Neural crest cell (in vitro differentiated cells): Measurements from ENCODE around the gene DIRAS3. TPM values are rescaled to one million over a fixed set of nuclear protein-coding genes. Genes with fewer than 3 reads are reported as not detected.
A peak's percentile ranks its signal among the peaks of the same experiment; 100 is the strongest.
"Not testable (repeated sequence)": the region's sequence is repeated elsewhere in the genome, so short reads cannot be mapped to it uniquely, and the experiment has no call there.

Source experiments
- DNase-seq: peaks from one replicate; pipeline ENCODE4 v3.0.0; 2021; ENCODE audit warnings: low read depth, mixed read lengths, low spot score
- H3K27ac Mint-ChIP-seq: one replicate; pipeline ENCODE4 v1.8.0; 2021; ENCODE audit warnings: mild to moderate bottlenecking, mixed read lengths; ENCODE audit not compliant: unreplicated experiment
- H3K27me3 Mint-ChIP-seq: 2 replicates; pipeline ENCODE4 v1.8.0; 2021; ENCODE audit warnings: low read depth, mild to moderate bottlenecking, mixed read lengths
- H3K36me3 Mint-ChIP-seq: 2 replicates; pipeline ENCODE4 v1.8.0; 2021; ENCODE audit warnings: low read depth, mild to moderate bottlenecking, mixed read lengths
- H3K4me1 Mint-ChIP-seq: 2 replicates; pipeline ENCODE4 v1.8.0; 2021; ENCODE audit warnings: mixed read lengths
- H3K4me3 Mint-ChIP-seq: one replicate; pipeline ENCODE4 v1.8.0; 2021; ENCODE audit warnings: mild to moderate bottlenecking, mixed read lengths
- H3K9me3 Mint-ChIP-seq: 2 replicates; pipeline ENCODE4 v1.8.0; 2021; ENCODE audit warnings: mixed read lengths
- CTCF ChIP-seq: fragments of 200-600 bp; sonication (generic); conservative IDR thresholded peaks from 2 replicates; pipeline ENCODE4 v1.5.0; 2021; ENCODE audit warnings: antibody characterized with exemption, mild to moderate bottlenecking
- total RNA-seq: library from RNA; stranded (reverse); gene quantifications from 2 replicates; pipeline ENCODE4 v1.2.1, GENCODE V29; 2021

DIRAS3 gene
- total RNA-seq, 1 donor from 2014 or later: 1.1 TPM

GRCh38 chr1:68011657-68012375 lies 38.6 kb downstream of the DIRAS3 start:
- Mint-ChIP-seq H3K36me3 (peaks cover 5% of the 10 kb centered on the region), H3K4me1 (peaks cover 19% of the 10 kb centered on the region), H3K27ac (peak overlapping the region; percentile 0), H3K9me3 (no peaks in the 10 kb centered on the region), H3K27me3 (no peaks in the 10 kb centered on the region), H3K4me3 (no peak overlapping the region)
- no peak for TF ChIP-seq CTCF
- no peak for DNase-seq

- H3K4me1 Mint-ChIP-seq: peaks cover 9% of the 10 kb centered on the region
- peaks cover 5% of the 10 kb centered on the region for H3K36me3 Mint-ChIP-seq
- no peaks in the 10 kb centered on the region for H3K27me3 Mint-ChIP-seq
- TF ChIP-seq CTCF: no peak
- peaks cover 4% of the 10 kb centered on the region for H3K9me3 Mint-ChIP-seq
- no peak overlapping the region for H3K4me3 Mint-ChIP-seq
- H3K27ac Mint-ChIP-seq: no peak overlapping the region
- no peak for DNase-seq
These were observed 39.9 kb downstream of the DIRAS3 start for GRCh38 chr1:68010543-68010942.

- TF ChIP-seq CTCF: peak; percentile 60
- H3K27ac Mint-ChIP-seq: no peak overlapping the region
- H3K4me1 Mint-ChIP-seq: peaks cover 8% of the 10 kb centered on the region
- H3K27me3 Mint-ChIP-seq: no peaks in the 10 kb centered on the region
- peaks cover 4% of the 10 kb centered on the region for H3K9me3 Mint-ChIP-seq
- H3K4me3 Mint-ChIP-seq: no peak overlapping the region
- H3K36me3 Mint-ChIP-seq: peaks cover 5% of the 10 kb centered on the region
- no peak for DNase-seq
These were observed 40.3 kb downstream of the DIRAS3 start for GRCh38 chr1:68010090-68010489.

- H3K36me3 Mint-ChIP-seq, H3K4me1 Mint-ChIP-seq, H3K4me3 Mint-ChIP-seq, H3K27ac Mint-ChIP-seq, DNase-seq, H3K27me3 Mint-ChIP-seq: not testable (repeated sequence)
- peaks cover 12% of the 10 kb centered on the region for H3K9me3 Mint-ChIP-seq
These were observed 46.8 kb downstream of the DIRAS3 start for GRCh38 chr1:68003626-68004025.

GRCh38 chr1:68000191-68000590 lies 50.2 kb downstream of the DIRAS3 start:
- Mint-ChIP-seq H3K36me3 (no peaks in the 10 kb centered on the region), H3K27me3 (no peaks in the 10 kb centered on the region), H3K27ac (no peak overlapping the region), H3K9me3 (peaks cover 9% of the 10 kb centered on the region), H3K4me1 (no peaks in the 10 kb centered on the region), H3K4me3 (no peak overlapping the region)
- DNase-seq: no peak
- TF ChIP-seq CTCF: no peak

GRCh38 chr1:67997746-67998145 lies 52.7 kb downstream of the DIRAS3 start:
- no peaks in the 10 kb centered on the region for H3K36me3 Mint-ChIP-seq
- H3K4me1 Mint-ChIP-seq: no peaks in the 10 kb centered on the region
- H3K9me3 Mint-ChIP-seq: peaks cover 15% of the 10 kb centered on the region
- TF ChIP-seq CTCF: no peak
- no peak for DNase-seq
- no peak overlapping the region for H3K4me3 Mint-ChIP-seq
- no peak overlapping the region for H3K27ac Mint-ChIP-seq
- H3K27me3 Mint-ChIP-seq: no peaks in the 10 kb centered on the region

Other genes with a start within 250 kb of the DIRAS3 start
- 18.4 and 18.5 TPM in 2 replicates for gene GNG12, start 217.2 kb downstream of the DIRAS3 start, total RNA-seq
- gene WLS, start 181.9 kb upstream of the DIRAS3 start, total RNA-seq: 147 and 152 TPM in 2 replicates